Smooth muscle cell (in vitro differentiated cells): ENCODE measurements around the gene HOXA10. TPM values are rescaled to one million over a fixed set of nuclear protein-coding genes. Genes with fewer than 3 reads are reported as not detected.

Experiments used
- DNase-seq: peaks from one replicate; lab custom pipeline; 2025; ENCODE audit not compliant: unreplicated experiment; lab: John Stamatoyannopoulos, UW
- H2AFZ ChIP-seq: fragments of 200-600 bp; sonication (generic); 2 replicates; pipeline ENCODE4 v1.6.0; 2016; ENCODE audit warnings: antibody characterized with exemption, low read depth, mild to moderate bottlenecking
- H3F3A ChIP-seq: fragments of 200-600 bp; sonication (generic); 2 replicates; pipeline ENCODE4 v1.6.0; 2017; ENCODE audit warnings: antibody characterized with exemption, low read depth
- H3K27ac ChIP-seq: fragments of 200-600 bp; sonication (generic); 2 replicates; pipeline ENCODE4 v1.5.1; 2016; ENCODE audit warnings: low read depth, mild to moderate bottlenecking
- H3K27me3 ChIP-seq: fragments of 200-600 bp; sonication (generic); 2 replicates; pipeline ENCODE4 v1.6.1; 2016; ENCODE audit warnings: low read depth, mild to moderate bottlenecking
- H3K36me3 ChIP-seq: fragments of 200-600 bp; sonication (generic); 2 replicates; pipeline ENCODE4 v1.5.1; 2016; ENCODE audit warnings: low read depth
- H3K4me1 ChIP-seq: fragments of 200-600 bp; sonication (generic); 2 replicates; pipeline ENCODE4 v1.5.1; 2016; ENCODE audit warnings: low read depth
- H3K4me2 ChIP-seq: fragments of 200-600 bp; sonication (generic); 2 replicates; pipeline ENCODE4 v1.6.0; 2016; ENCODE audit warnings: mild to moderate bottlenecking
- H3K4me3 ChIP-seq: fragments of 200-600 bp; sonication (generic); 2 replicates; pipeline ENCODE4 v1.5.1; 2016; ENCODE audit warnings: mild to moderate bottlenecking
- H3K79me2 ChIP-seq: fragments of 200-600 bp; sonication (generic); 2 replicates; pipeline ENCODE4 v1.6.0; 2016; ENCODE audit warnings: low read depth, mild to moderate bottlenecking
- H3K9ac ChIP-seq: fragments of 200-600 bp; sonication (generic); 2 replicates; pipeline ENCODE4 v1.6.0; 2016; ENCODE audit warnings: low read depth
- H3K9me3 ChIP-seq: fragments of 200-600 bp; sonication (generic); replicated peaks from 2 replicates; pipeline ENCODE4 v1.5.1; 2016; ENCODE audit warnings: low read depth
- H4K20me1 ChIP-seq: fragments of 200-600 bp; sonication (generic); 2 replicates; pipeline ENCODE4 v1.6.0; 2016; ENCODE audit warnings: low read depth
- CTCF ChIP-seq: fragments of 200-600 bp; sonication (generic); IDR thresholded peaks from 2 replicates; pipeline ENCODE4 v1.5.1; 2017; ENCODE audit warnings: borderline replicate concordance, mild to moderate bottlenecking, antibody characterized with exemption; ENCODE audit not compliant: insufficient read depth, poor library complexity, severe bottlenecking
- WGBS: methylation state at CpG from one replicate; pipeline ENCODE4 v1.1.7; 2016; ENCODE audit warnings: low lambda C conversion rate; 5-methylcytosine and 5-hydroxymethylcytosine counted together
- polyA plus RNA-seq: library from polyadenylated mRNA; unstranded; fragments of >200 nt; fragmentation: Nextera tagmentation; extraction: Ambion mirVana; gene quantifications from 2 replicates; pipeline ENCODE4 v1.2.1, GENCODE V29; 2016
- total RNA-seq: library from RNA; depleted of rRNA; stranded (reverse); fragments of >200 nt; gene quantifications from 2 replicates; pipeline ENCODE4 v1.2.3, GENCODE V29; 2014

The HOXA10 gene
- total and polyA plus RNA-seq, 2 experiments from 2014 or later: 37.6 to 53.6 TPM

GRCh38 chr7:27144781-27145164, 29.3 kb downstream of the HOXA10 start:
- TF ChIP-seq CTCF: no peak
- 26% methylated on average over 28 of the region's 31 CpGs for WGBS
- H3K36me3 ChIP-seq: no peaks in the 10 kb centered on the region
- DNase-seq: no peak
- no peak overlapping the region for H3K4me2 ChIP-seq
- no peaks in the 10 kb centered on the region for H3K79me2 ChIP-seq
- H3F3A ChIP-seq: no peaks in the 10 kb centered on the region
- H2AFZ ChIP-seq: no peak overlapping the region
- H3K4me3 ChIP-seq: no peak overlapping the region
- H4K20me1 ChIP-seq: no peaks in the 10 kb centered on the region
- H3K27ac ChIP-seq: no peak overlapping the region
- H3K27me3 ChIP-seq: peaks cover 100% of the 10 kb centered on the region
- H3K9me3 ChIP-seq: no peaks in the 10 kb centered on the region
- no peak overlapping the region for H3K9ac ChIP-seq
- H3K4me1 ChIP-seq: peaks cover 7% of the 10 kb centered on the region

GRCh38 chr7:27143950-27144780, 30.0 kb downstream of the HOXA10 start:
- Histone ChIP-seq H3K79me2 (no peaks in the 10 kb centered on the region), H3K4me2 (peak overlapping the region; percentile 90), H3K9ac (no peak overlapping the region), H2AFZ (no peak overlapping the region), H3K27me3 (peaks cover 100% of the 10 kb centered on the region), H3K4me3 (peak overlapping the region; percentile 54), H3K9me3 (no peaks in the 10 kb centered on the region), H4K20me1 (no peaks in the 10 kb centered on the region), H3F3A (no peaks in the 10 kb centered on the region), H3K27ac (no peak overlapping the region), H3K4me1 (peaks cover 7% of the 10 kb centered on the region), H3K36me3 (no peaks in the 10 kb centered on the region)
- 39% methylated on average over 40 of the region's 40 CpGs for WGBS
- no peak for TF ChIP-seq CTCF
- DNase-seq: no peak

DNA sequence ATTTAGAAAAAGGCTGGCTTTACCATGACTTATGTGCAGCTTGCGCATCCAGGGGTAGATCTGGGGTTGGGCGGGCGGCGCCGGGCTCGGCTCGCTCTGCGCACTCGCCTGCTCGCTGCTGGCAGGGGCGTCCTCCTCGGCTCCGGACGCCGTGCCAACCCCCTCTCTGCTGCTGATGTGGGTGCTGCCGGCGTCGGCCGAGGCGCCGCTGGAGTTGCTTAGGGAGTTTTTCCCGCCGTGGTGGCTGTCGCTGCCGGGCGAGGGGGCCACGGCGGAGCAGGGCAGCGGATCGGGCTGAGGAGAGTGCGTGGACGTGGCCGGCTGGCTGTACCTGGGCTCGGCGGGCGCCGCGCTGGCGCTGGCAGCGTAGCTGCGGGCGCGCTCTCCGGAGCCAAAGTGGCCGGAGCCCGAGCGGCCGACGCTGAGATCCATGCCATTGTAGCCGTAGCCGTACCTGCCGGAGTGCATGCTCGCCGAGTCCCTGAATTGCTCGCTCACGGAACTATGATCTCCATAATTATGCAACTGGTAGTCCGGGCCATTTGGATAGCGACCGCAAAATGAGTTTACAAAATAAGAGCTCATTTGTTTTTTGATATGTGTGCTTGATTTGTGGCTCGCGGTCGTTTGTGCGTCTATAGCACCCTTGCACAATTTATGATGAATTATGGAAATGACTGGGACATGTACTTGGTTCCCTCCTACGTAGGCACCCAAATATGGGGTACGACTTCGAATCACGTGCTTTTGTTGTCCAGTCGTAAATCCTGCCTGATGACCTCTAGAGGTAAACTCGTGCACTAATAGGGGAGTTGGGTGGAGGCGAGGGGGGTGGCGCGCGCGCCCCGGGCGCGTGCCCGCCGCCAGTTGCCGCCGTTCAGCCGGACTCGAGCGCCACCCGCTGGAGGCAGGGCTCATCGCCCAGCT, 30.8 kb downstream of the HOXA10 start, which contains the start of gene HOXA5:
Gene HOXA5, minus strand, starts transcription at position 659 of the 927 bp plus-strand sequence. Its CDS starts 74 bp downstream, at position 585.
- no peaks in the 10 kb centered on the region for H4K20me1 ChIP-seq
- H3K9me3 ChIP-seq: no peaks in the 10 kb centered on the region
- peak within 1 kb of the TSS; percentile 54 for H3K4me3 ChIP-seq
- DNase-seq: no peak
- no peaks in the 10 kb centered on the region for H3F3A ChIP-seq
- H2AFZ ChIP-seq: peak within 1 kb of the TSS; percentile 81
- 2% methylated on average over 80 of the region's 86 CpGs for WGBS
- peak; percentile 60 for TF ChIP-seq CTCF
- peaks cover 7% of the 10 kb centered on the region for H3K4me1 ChIP-seq
- no peak within 1 kb of the TSS for H3K27ac ChIP-seq
- no peaks in the 10 kb centered on the region for H3K79me2 ChIP-seq
- H3K36me3 ChIP-seq: no peaks in the 10 kb centered on the region
- H3K27me3 ChIP-seq: peaks cover 100% of the 10 kb centered on the region
- peak within 1 kb of the TSS; percentile 90 for H3K4me2 ChIP-seq
- no peak within 1 kb of the TSS for H3K9ac ChIP-seq
